Hepatocyte (in vitro differentiated cells): Measurements from ENCODE around the gene CASS4. TPM values are rescaled to one million over a fixed set of nuclear protein-coding genes. Genes with fewer than 3 reads are reported as not detected.
A peak's percentile ranks its signal among the peaks of the same experiment; 100 is the strongest.

Experiments used
- DNase-seq: peaks from one replicate; pipeline ENCODE4 v3.0.0-alpha.2; 2016; ENCODE audit warnings: low spot score
- H2AFZ ChIP-seq: fragments of 200-600 bp; sonication (generic); 2 replicates; pipeline ENCODE4 v1.6.0; 2016; ENCODE audit warnings: antibody characterized with exemption, mild to moderate bottlenecking
- H3K27ac ChIP-seq: fragments of 200-600 bp; sonication (generic); 2 replicates; pipeline ENCODE4 v1.5.1; 2016; ENCODE audit warnings: mild to moderate bottlenecking
- H3K27me3 ChIP-seq: fragments of 200-600 bp; sonication (generic); 2 replicates; pipeline ENCODE4 v1.6.1; 2016
- H3K36me3 ChIP-seq: fragments of 200-600 bp; sonication (generic); replicated peaks from 2 replicates; pipeline ENCODE4 v1.5.1; 2016; ENCODE audit warnings: low read depth; ENCODE audit not compliant: insufficient read depth
- H3K4me1 ChIP-seq: fragments of 200-600 bp; sonication (generic); 2 replicates; pipeline ENCODE4 v1.5.1; 2016; ENCODE audit warnings: mild to moderate bottlenecking, moderate library complexity; ENCODE audit not compliant: insufficient read depth
- H3K4me2 ChIP-seq: fragments of 200-600 bp; sonication (generic); 2 replicates; pipeline ENCODE4 v1.6.0; 2016
- H3K4me3 ChIP-seq: fragments of 200-600 bp; sonication (generic); 2 replicates; pipeline ENCODE4 v1.5.1; 2016; ENCODE audit warnings: mild to moderate bottlenecking
- H3K79me2 ChIP-seq: fragments of 200-600 bp; sonication (generic); 2 replicates; pipeline ENCODE4 v1.6.0; 2017; ENCODE audit warnings: mild to moderate bottlenecking
- H3K9me2 ChIP-seq: fragments of 200-600 bp; sonication (generic); replicated peaks from 2 replicates; pipeline ENCODE4 v1.6.0; 2017; ENCODE audit warnings: mild to moderate bottlenecking; ENCODE audit not compliant: insufficient read depth
- H3K9me3 ChIP-seq: fragments of 200-600 bp; sonication (generic); 2 replicates; pipeline ENCODE4 v1.5.1; 2016; ENCODE audit warnings: low read depth, mild to moderate bottlenecking
- H4K20me1 ChIP-seq: fragments of 200-600 bp; sonication (generic); 2 replicates; pipeline ENCODE4 v1.6.0; 2016; ENCODE audit warnings: mild to moderate bottlenecking; ENCODE audit not compliant: insufficient read depth, poor library complexity, severe bottlenecking
- CTCF ChIP-seq: fragments of 200-600 bp; sonication (generic); IDR thresholded peaks from 2 replicates; pipeline ENCODE4 v1.5.1; 2016; ENCODE audit warnings: antibody characterized with exemption, mild to moderate bottlenecking; ENCODE audit not compliant: poor library complexity
- EZH2 ChIP-seq: fragments of 200-600 bp; sonication (generic); IDR thresholded peaks from 2 replicates; pipeline ENCODE4 v1.6.1; 2016; ENCODE audit warnings: antibody characterized with exemption, mild to moderate bottlenecking, borderline replicate concordance
- EZH2phosphoT487 ChIP-seq: fragments of 200-600 bp; sonication (generic); IDR thresholded peaks from one replicate; pipeline ENCODE4 v1.6.1; 2018; ENCODE audit warnings: antibody characterized with exemption, mild to moderate bottlenecking, low read depth, moderate library complexity; ENCODE audit not compliant: unreplicated experiment, severe bottlenecking
- WGBS: methylation state at CpG from one replicate; pipeline ENCODE4 v1.1.6; 2016; ENCODE audit warnings: low lambda C conversion rate; ENCODE audit errors: missing lambda C conversion rate; 5-methylcytosine and 5-hydroxymethylcytosine counted together
- polyA plus RNA-seq: library from polyadenylated mRNA; unstranded; fragments of >200 nt; fragmentation: Nextera tagmentation; extraction: Ambion mirVana; gene quantifications from 2 replicates; pipeline ENCODE4 v1.2.1, GENCODE V29; 2016
- total RNA-seq: library from RNA; depleted of rRNA; stranded (reverse); fragments of >200 nt; gene quantifications from 2 replicates; pipeline ENCODE4 v1.2.3, GENCODE V29; 2014

Gene CASS4
- total and polyA plus RNA-seq, 2 experiments from 2014 or later, result 0.13 TPM; not detected in 1

GRCh38 chr20:56465997-56466396, 53.9 kb downstream of the CASS4 start:
- H3K79me2 ChIP-seq, result peaks cover 24% of the 10 kb centered on the region
- WGBS, result 77% methylated on average over 7 of the region's 7 CpGs
- H2AFZ ChIP-seq, result no peak overlapping the region
- no peak overlapping the region for H3K4me3 ChIP-seq
- H4K20me1 ChIP-seq, result no peaks in the 10 kb centered on the region
- peaks cover 9% of the 10 kb centered on the region for H3K4me1 ChIP-seq
- TF ChIP-seq CTCF, result no peak
- TF ChIP-seq EZH2phosphoT487, result no peak
- TF ChIP-seq EZH2, result no peak
- H3K36me3 ChIP-seq, result no peaks in the 10 kb centered on the region
- no peak overlapping the region for H3K27ac ChIP-seq
- no peak overlapping the region for H3K4me2 ChIP-seq
- H3K9me3 ChIP-seq, result no peaks in the 10 kb centered on the region
- no peaks in the 10 kb centered on the region for H3K9me2 ChIP-seq
- H3K27me3 ChIP-seq, result no peaks in the 10 kb centered on the region
- no peak for DNase-seq

- Histone ChIP-seq H3K36me3 (no peaks in the 10 kb centered on the region), H3K27me3 (no peaks in the 10 kb centered on the region), H3K9me3 (no peaks in the 10 kb centered on the region), H2AFZ (peak overlapping the region; percentile 94), H3K79me2 (peaks cover 28% of the 10 kb centered on the region), H3K27ac (peak overlapping the region; percentile 78), H3K9me2 (no peaks in the 10 kb centered on the region), H3K4me1 (peaks cover 9% of the 10 kb centered on the region), H4K20me1 (no peaks in the 10 kb centered on the region), H3K4me2 (peak overlapping the region; percentile 88), H3K4me3 (peak overlapping the region; percentile 32)
- WGBS, result 10% methylated on average over 7 of the region's 7 CpGs
- no peak for DNase-seq
- no peak for TF ChIP-seq EZH2
- TF ChIP-seq EZH2phosphoT487, result no peak
- no peak for TF ChIP-seq CTCF
Observed at GRCh38 chr20:56467968-56468315, 55.9 kb downstream of the CASS4 start.

DNA sequence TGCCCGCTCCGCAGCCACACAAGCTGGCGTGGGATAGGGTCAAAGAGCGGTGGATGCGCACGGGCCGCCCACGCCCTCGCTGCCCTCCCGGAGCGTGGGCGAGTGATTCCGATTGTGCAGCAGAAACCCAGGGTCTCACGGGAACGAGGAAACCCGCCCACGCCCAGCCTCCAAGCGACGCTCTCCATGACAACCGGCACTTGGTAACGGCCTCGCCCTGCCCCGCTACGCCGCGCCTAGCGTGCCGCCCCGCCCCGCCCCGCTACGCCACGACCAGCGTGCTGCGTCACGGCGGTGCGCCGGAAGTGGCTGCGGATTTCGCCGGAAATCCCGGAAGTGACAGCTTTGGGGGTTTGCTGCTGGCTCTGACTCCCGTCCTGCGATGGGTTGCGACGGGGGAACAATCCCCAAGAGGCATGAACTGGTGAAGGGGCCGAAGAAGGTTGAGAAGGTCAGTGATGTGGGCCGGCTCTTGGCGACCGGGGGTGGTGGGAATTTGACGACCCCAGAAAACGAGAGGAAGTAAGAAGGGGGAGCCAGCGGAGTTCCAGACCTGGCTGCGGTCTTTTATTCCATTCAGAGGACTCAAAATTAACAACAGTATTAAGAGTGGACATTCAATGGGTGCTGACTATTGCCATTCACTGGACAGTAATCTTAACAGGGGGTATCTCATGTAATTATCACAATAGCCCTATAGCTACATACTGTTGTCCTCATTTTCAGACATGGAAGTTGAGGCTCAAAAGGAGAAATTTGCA, 56.4 kb downstream of the CASS4 start, which contains the start of gene RTF2:
RTF2 (plus strand) TSS at position 312 of the 761 bp plus-strand sequence; CDS start at position 383, 71 bp downstream.
- H3K27me3 ChIP-seq, result no peaks in the 10 kb centered on the region
- H3K9me3 ChIP-seq, result no peaks in the 10 kb centered on the region
- H2AFZ ChIP-seq, result peak within 1 kb of the TSS; percentile 94
- peak within 1 kb of the TSS; percentile 81 for H3K4me3 ChIP-seq
- H3K4me1 ChIP-seq, result peaks cover 9% of the 10 kb centered on the region
- H3K4me2 ChIP-seq, result peak within 1 kb of the TSS; percentile 88
- WGBS, result under 1% methylated on average over 46 of the region's 55 CpGs
- H3K27ac ChIP-seq, result peak within 1 kb of the TSS; percentile 84
- TF ChIP-seq EZH2 (no peak), EZH2phosphoT487 (no peak), CTCF (no peak)
- H3K9me2 ChIP-seq, result no peaks in the 10 kb centered on the region
- no peaks in the 10 kb centered on the region for H4K20me1 ChIP-seq
- H3K36me3 ChIP-seq, result no peaks in the 10 kb centered on the region
- peak; percentile 98 for DNase-seq
- H3K79me2 ChIP-seq, result peaks cover 28% of the 10 kb centered on the region
